BJ (cell line): Measurements from ENCODE around the gene KIRREL2. TPM values are rescaled to one million over a fixed set of nuclear protein-coding genes. Genes with fewer than 3 reads are reported as not detected.
"Not testable (repeated sequence)": the region's sequence is repeated elsewhere in the genome, so short reads cannot be mapped to it uniquely, and the experiment has no call there.

Source experiments
- CTCF ChIA-PET: fragments of 350-600 bp; formaldehyde crosslinking; extraction: SDS; loops from one replicate; lab custom pipeline; 2021; ENCODE audit warnings: antibody characterized with exemption, inconsistent platforms; lab: Yijun Ruan, JAX
- POLR2A ChIA-PET: fragments of 300-600 bp; sonication (Branson Sonifier 250); formaldehyde crosslinking; extraction: SDS; loops from one replicate; lab custom pipeline; 2021; ENCODE audit warnings: antibody characterized with exemption; lab: Charles Lee
- DNase-seq: peaks from one replicate; pipeline ENCODE4 v3.0.0-alpha.2; 2011; ENCODE audit warnings: low read depth
- H3K27me3 ChIP-seq: 2 replicates; pipeline ENCODE4 v1.6.0; 2011; ENCODE audit warnings: low read length; ENCODE audit not compliant: control insufficient read depth, insufficient read depth
- H3K36me3 ChIP-seq: 2 replicates; pipeline ENCODE4 v1.5.1; 2011; ENCODE audit warnings: low read length; ENCODE audit not compliant: control insufficient read depth, insufficient read depth
- H3K4me3 ChIP-seq: 2 replicates; pipeline ENCODE4 v1.5.1; 2011; ENCODE audit warnings: low read depth, mild to moderate bottlenecking, control low read depth, low read length
- CTCF ChIP-seq: IDR thresholded peaks from 2 replicates; pipeline ENCODE4 v1.5.1; 2011; ENCODE audit warnings: low read depth, mild to moderate bottlenecking, control low read depth, inconsistent platforms, low read length, moderate library complexity; ENCODE audit not compliant: insufficient read depth
- polyA plus RNA-seq: library from polyadenylated mRNA; depleted of rRNA; stranded (reverse); fragments of >200 nt; gene quantifications from 2 replicates; pipeline ENCODE4 v1.2.3, GENCODE V29; 2011

The KIRREL2 gene
- polyA plus RNA-seq, 1 experiment = not detected

GRCh38 chr19:35887197-35887596 lies 30.5 kb downstream of the KIRREL2 start:
- ChIA-PET POLR2A (no interaction called here), CTCF (interaction anchor here (0.8 to 1.6 kb wide), 2 partner anchors 17 to 44 kb away, joined by 3 to 5 read pairs; no protein-coding TSS in a partner anchor)
- H3K4me3 ChIP-seq = no peak overlapping the region
- no peak for TF ChIP-seq CTCF
- H3K36me3 ChIP-seq = peaks cover 23% of the 10 kb centered on the region
- DNase-seq = no peak
- no peaks in the 10 kb centered on the region for H3K27me3 ChIP-seq

GRCh38 chr19:35888398-35888797 lies 31.7 kb downstream of the KIRREL2 start:
- no peak for DNase-seq
- H3K4me3 ChIP-seq = no peak overlapping the region
- ChIA-PET CTCF (interaction anchor here (0.6 to 1.6 kb wide), 2 partner anchors 43 to 62 kb away, joined by 3 to 5 read pairs; no protein-coding TSS in a partner anchor), POLR2A (no interaction called here)
- H3K36me3 ChIP-seq = peaks cover 26% of the 10 kb centered on the region
- no peak for TF ChIP-seq CTCF
- no peaks in the 10 kb centered on the region for H3K27me3 ChIP-seq

GRCh38 chr19:35889370-35890112 lies 32.8 kb downstream of the KIRREL2 start:
- no peak for TF ChIP-seq CTCF
- POLR2A ChIA-PET = no interaction called here
- CTCF ChIA-PET = interaction anchor here (1.5 kb wide), 1 partner anchor 7 kb away, joined by 4 read pairs; no protein-coding TSS in a partner anchor
- no peak for DNase-seq
- Histone ChIP-seq H3K4me3 (no peak overlapping the region), H3K27me3 (no peaks in the 10 kb centered on the region), H3K36me3 (peaks cover 26% of the 10 kb centered on the region)

GRCh38 chr19:35890113-35890650 lies 33.5 kb downstream of the KIRREL2 start:
- no peak for DNase-seq
- no peaks in the 10 kb centered on the region for H3K27me3 ChIP-seq
- no peak for TF ChIP-seq CTCF
- ChIA-PET CTCF (interaction anchor here (1.4 to 1.5 kb wide), 2 partner anchors 8 to 41 kb away, joined by 4 to 5 read pairs; no protein-coding TSS in a partner anchor), POLR2A (no interaction called here)
- no peak overlapping the region for H3K4me3 ChIP-seq
- H3K36me3 ChIP-seq = peaks cover 26% of the 10 kb centered on the region

GRCh38 chr19:35891819-35892218 lies 35.1 kb downstream of the KIRREL2 start:
- peaks cover 37% of the 10 kb centered on the region for H3K36me3 ChIP-seq
- POLR2A ChIA-PET, H3K27me3 ChIP-seq, DNase-seq, H3K4me3 ChIP-seq: not testable (repeated sequence)
- CTCF ChIA-PET = interaction anchor here (1.0 to 1.4 kb wide), 2 partner anchors 9 to 39 kb away, joined by 3 to 5 read pairs; no protein-coding TSS in a partner anchor
